GM12878 (cell line): ENCODE results near the gene TSPEAR. TPM values are rescaled to one million over a fixed set of nuclear protein-coding genes. Genes with fewer than 3 reads are reported as not detected.

Source experiments
- ATAC-seq: fragments of 200-7000 bp; cut with Tn5 transposase; 3 replicates; pipeline ENCODE4 v1.9.1; 2020; ENCODE audit warnings: mild to moderate bottlenecking, moderate library complexity
- BruUV-seq: library from RNA; stranded (reverse); fragments of 400-500 nt; replicated peaks from 2 replicates; lab custom pipeline; 2021; lab: Mats Ljungman, UMichigan
- CTCF ChIA-PET: fragments of 300-600 bp; sonication (Branson Sonifier 250); formaldehyde crosslinking; extraction: SDS; loops from one replicate; lab custom pipeline; 2021; ENCODE audit warnings: inconsistent platforms; lab: Yijun Ruan, JAX
- POLR2A ChIA-PET: fragments of 350-600 bp; formaldehyde crosslinking; extraction: SDS; loops from one replicate; lab custom pipeline; 2021; ENCODE audit warnings: inconsistent platforms; lab: Charles Lee
- RAD21 ChIA-PET: fragments of 300-600 bp; sonication (Branson Sonifier 250); formaldehyde crosslinking; loops from one replicate; lab custom pipeline; 2023; ENCODE audit warnings: antibody characterized with exemption; ENCODE audit not compliant: unreplicated experiment; lab: Charles Lee
- SMC1A ChIA-PET: fragments of 300-600 bp; sonication (Branson Sonifier 250); formaldehyde crosslinking; loops from one replicate; lab custom pipeline; 2023; ENCODE audit not compliant: unreplicated experiment, uncharacterized antibody; lab: Charles Lee
- DNase-seq: peaks from one replicate; pipeline ENCODE4 v3.0.0-alpha.2; 2011; ENCODE audit warnings: low read depth, low spot score
- FAIRE-seq: peaks from 3 replicates; lab custom pipeline; 2011; peaks lifted over from hg19 to GRCh38; lab: Jason Lieb, UNC
- H2AFZ ChIP-seq: 2 replicates; pipeline ENCODE4 v1.6.0; 2011; ENCODE audit warnings: low read depth, low read length, control low read depth; ENCODE audit not compliant: control insufficient read depth
- H3K27ac ChIP-seq: 2 replicates; pipeline ENCODE4 v1.5.1; 2011; ENCODE audit warnings: control low read depth; ENCODE audit not compliant: control insufficient read depth, insufficient read depth
- H3K27me3 ChIP-seq, 2 experiments: replicated peaks in 1 of 2; 2 replicates each; pipeline versions ENCODE4 v1.6.0 to v1.6.1; 2011; ENCODE audit warnings: low read length in 1 of 2; ENCODE audit not compliant: control insufficient read depth in 2 of 2, insufficient read depth in 2 of 2
- H3K36me3 ChIP-seq, 2 experiments: 2 replicates each; pipeline ENCODE4 v1.5.1; 2011; ENCODE audit warnings: low read length in 1 of 2; ENCODE audit not compliant: control insufficient read depth in 2 of 2, insufficient read depth in 2 of 2
- H3K4me1 ChIP-seq: 2 replicates; pipeline ENCODE4 v1.6.1; 2011; ENCODE audit warnings: mild to moderate bottlenecking, low read length, moderate library complexity, mixed read lengths; ENCODE audit not compliant: control insufficient read depth, insufficient read depth
- H3K4me2 ChIP-seq: 2 replicates; pipeline ENCODE4 v1.6.0; 2011; ENCODE audit warnings: control low read depth; ENCODE audit not compliant: control insufficient read depth, insufficient read depth
- H3K4me3 ChIP-seq: fragments of 200-600 bp; sonication (generic); 2 replicates; pipeline ENCODE4 v1.5.1; 2016
- H3K79me2 ChIP-seq: 2 replicates; pipeline ENCODE4 v1.6.0; 2011; ENCODE audit warnings: low read length; ENCODE audit not compliant: control insufficient read depth, insufficient read depth
- H3K9ac ChIP-seq: 2 replicates; pipeline ENCODE4 v1.8.0; 2011; ENCODE audit warnings: low read length, control low read depth, mixed read lengths; ENCODE audit not compliant: control insufficient read depth, insufficient read depth
- H3K9me3 ChIP-seq: replicated peaks from 3 replicates; pipeline ENCODE4 v1.5.1; 2011; ENCODE audit warnings: mild to moderate bottlenecking, low read length; ENCODE audit not compliant: control insufficient read depth, insufficient read depth
- H4K20me1 ChIP-seq: 2 replicates; pipeline ENCODE4 v1.6.0; 2011; ENCODE audit not compliant: control insufficient read depth, insufficient read depth
- ATF3 ChIP-seq: IDR thresholded peaks from 2 replicates; pipeline ENCODE4 v1.6.1; 2011; ENCODE audit warnings: low read depth, mild to moderate bottlenecking, low read length, moderate library complexity, borderline replicate concordance; ENCODE audit errors: extremely low read depth
- ATF7 ChIP-seq: fragments of 450-650 bp; IDR thresholded peaks from 2 replicates; pipeline ENCODE4 v1.6.1; 2016; ENCODE audit warnings: low read depth, mild to moderate bottlenecking
- CHD4 ChIP-seq: fragments of 200-600 bp; sonication (generic); IDR thresholded peaks from 2 replicates; pipeline ENCODE4 v1.6.1; 2016; ENCODE audit warnings: mild to moderate bottlenecking
- FOXM1 ChIP-seq: IDR thresholded peaks from 2 replicates; pipeline ENCODE4 v1.6.1; 2012; ENCODE audit warnings: low read depth, mild to moderate bottlenecking, inconsistent platforms, low read length, moderate library complexity
- MLLT1 ChIP-seq: fragments of 450-650 bp; IDR thresholded peaks from 2 replicates; pipeline ENCODE4 v1.6.1; 2016; ENCODE audit warnings: mild to moderate bottlenecking
- ZBTB33 ChIP-seq: fragments of 450-650 bp; IDR thresholded peaks from 2 replicates; pipeline ENCODE4 v1.6.1; 2017; ENCODE audit warnings: mild to moderate bottlenecking
- WGBS: methylation state at CpG from one replicate; pipeline ENCODE4 v1.1.6; 2016; ENCODE audit warnings: low lambda C conversion rate; ENCODE audit not compliant: insufficient replicate concordance, insufficient coverage; ENCODE audit errors: missing lambda C conversion rate; 5-methylcytosine and 5-hydroxymethylcytosine counted together
- in situ Hi-C: fragments of 300-500 bp; cut with MboI; formaldehyde crosslinking; loops from 9 replicates; pipeline ENCODE4 v1.14.3; 2018; ENCODE audit warnings: mixed read lengths
- intact Hi-C: fragments of 100-400 bp; cut with micrococcal nuclease; formaldehyde crosslinking; loops from one replicate; pipeline ENCODE4 v1.14.2; 2022; ENCODE audit not compliant: unreplicated experiment
- polyA plus RNA-seq, 11 experiments: library from polyadenylated mRNA; depleted of rRNA in 4 of 11; unstranded in 6 of 11; stranded (reverse) in 5 of 11; fragments of >200 nt; fragmentation: Nextera tagmentation in 4 of 11; fragmentation: Illumina TruSeq in 1 of 11; extraction: Ambion mirVana in 4 of 11; extraction: Trizol in 1 of 11; gene quantifications; 1 replicate in 1 of 11; 2 replicates in 10 of 11; pipeline versions ENCODE4 v1.2.1 to v1.2.3, GENCODE V29; 2011 to 2016; ENCODE audit warnings: inconsistent platforms in 2 of 11, missing spikeins in 2 of 11, low read depth in 1 of 11
- total RNA-seq, 4 experiments: library from RNA; depleted of rRNA in 3 of 4; stranded (reverse); fragments of >200 nt in 3 of 4; fragmentation: Illumina TruSeq in 1 of 4; extraction: Trizol in 1 of 4; gene quantifications; 2 replicates each; pipeline versions ENCODE4 v1.2.1 to v1.2.3, GENCODE V29; 2013 to 2021

Gene TSPEAR
- total and polyA plus RNA-seq, 10 of the 15 experiments (the other 5 are each of a cell fraction or from before 2014, with no cell fraction given) = not detected

- TF ChIP-seq ZBTB33 (no peak), ATF7 (no peak), MLLT1 (no peak), CHD4 (no peak), ATF3 (no peak), FOXM1 (no peak)
- in situ Hi-C loops (no loop called here), intact Hi-C loops (no loop called here)
- DNase-seq (no peak), FAIRE-seq (no peak), ATAC-seq (no peak)
- Histone ChIP-seq H3K9me3 (peaks cover 20% of the 10 kb centered on the region; the same call in 2 of the 3 replicates), H3K27ac (no peak overlapping the region), H3K4me2 (no peak overlapping the region), H3K79me2 (no peaks in the 10 kb centered on the region), H3K4me3 (no peak overlapping the region), H3K4me1 (no peaks in the 10 kb centered on the region), H3K36me3 (no peaks in the 10 kb centered on the region), H3K9ac (no peak overlapping the region), H3K27me3 (no peaks in the 10 kb centered on the region), H4K20me1 (no peaks in the 10 kb centered on the region), H2AFZ (no peak overlapping the region)
- ChIA-PET CTCF (interaction anchor here (1.1 kb wide), 1 partner anchor 476 kb away, joined by 3 read pairs; no protein-coding TSS in a partner anchor), RAD21 (no interaction called here), SMC1A (interaction anchor here (0.6 to 1.0 kb wide), 2 partner anchors 146 to 225 kb away, joined by 3 read pairs; no protein-coding TSS in a partner anchor), POLR2A (no interaction called here)
- WGBS = 79% methylated on average over 19 of the region's 19 CpGs
- BruUV-seq = no TSS peak
These were observed 221.0 kb downstream of the TSPEAR start for GRCh38 chr21:44490405-44490804.
